Fibroblast of gingiva (primary cell): ENCODE measurements around the gene GKN1.
A peak's percentile ranks its signal among the peaks of the same experiment; 100 is the strongest.

Experiments used
- DNase-seq: peaks from one replicate; pipeline ENCODE4 v3.0.0-alpha.2; 2011; ENCODE audit warnings: low read depth

Gene GKN1

DNA sequence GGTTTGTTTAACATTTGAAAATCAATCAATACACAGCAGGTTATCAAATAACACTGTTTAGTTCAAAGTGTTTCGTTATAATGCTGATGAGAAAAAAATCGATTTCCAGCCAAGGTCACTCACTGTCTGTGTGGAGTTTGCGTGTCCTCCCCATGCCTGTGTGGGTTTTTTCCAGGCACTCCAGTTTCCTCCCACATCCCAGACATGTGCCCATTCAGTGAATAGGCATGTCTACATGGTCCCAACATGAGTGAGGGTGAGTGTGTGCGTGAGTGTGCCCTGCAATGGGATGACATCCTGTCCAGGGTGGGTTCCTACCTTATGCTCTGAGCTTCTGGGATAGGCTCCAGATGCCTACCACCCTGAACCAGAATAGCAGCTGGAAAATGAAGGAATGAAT, 13.1 kb upstream of the GKN1 start:
- no peak for DNase-seq

DNA sequence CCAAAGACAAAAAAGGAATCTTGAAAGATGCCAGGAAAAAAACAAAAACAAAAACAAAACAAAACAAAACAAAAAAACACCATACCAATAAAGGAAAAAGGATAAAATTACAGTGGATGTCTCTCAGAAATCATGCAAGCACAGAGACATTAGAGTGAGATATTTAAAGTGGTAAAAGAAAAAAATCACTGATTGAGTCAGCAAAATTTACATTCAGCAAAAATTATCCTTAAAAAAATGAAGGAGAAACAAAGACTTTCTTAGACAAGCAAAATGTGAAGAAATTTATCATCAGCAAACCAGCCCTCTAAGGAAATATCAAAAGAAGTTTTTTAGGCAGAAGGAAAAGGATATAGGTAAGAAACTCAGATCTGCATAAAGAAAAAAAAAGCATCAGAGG, 10.2 kb upstream of the GKN1 start:
- no peak for DNase-seq

DNA sequence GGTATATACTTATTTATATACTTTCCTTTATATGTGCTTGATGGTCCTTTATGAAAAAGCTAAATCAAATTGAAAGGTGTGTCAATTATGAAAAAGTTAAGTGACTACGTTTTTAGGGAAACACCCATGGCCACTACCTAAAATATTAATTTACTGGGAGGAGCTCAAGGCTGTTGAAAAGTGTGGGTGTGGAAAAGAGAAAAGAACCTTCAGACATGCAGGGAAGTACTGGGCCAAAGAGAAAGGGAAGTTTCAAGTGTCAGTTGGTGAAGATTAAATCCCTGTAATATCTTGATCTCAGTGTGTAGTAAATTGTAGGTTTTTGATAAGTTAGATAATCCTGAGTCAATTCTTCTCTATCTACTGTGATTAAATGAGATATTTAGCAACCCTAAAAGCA, 6.2 kb upstream of the GKN1 start:
- DNase-seq = no peak

DNA sequence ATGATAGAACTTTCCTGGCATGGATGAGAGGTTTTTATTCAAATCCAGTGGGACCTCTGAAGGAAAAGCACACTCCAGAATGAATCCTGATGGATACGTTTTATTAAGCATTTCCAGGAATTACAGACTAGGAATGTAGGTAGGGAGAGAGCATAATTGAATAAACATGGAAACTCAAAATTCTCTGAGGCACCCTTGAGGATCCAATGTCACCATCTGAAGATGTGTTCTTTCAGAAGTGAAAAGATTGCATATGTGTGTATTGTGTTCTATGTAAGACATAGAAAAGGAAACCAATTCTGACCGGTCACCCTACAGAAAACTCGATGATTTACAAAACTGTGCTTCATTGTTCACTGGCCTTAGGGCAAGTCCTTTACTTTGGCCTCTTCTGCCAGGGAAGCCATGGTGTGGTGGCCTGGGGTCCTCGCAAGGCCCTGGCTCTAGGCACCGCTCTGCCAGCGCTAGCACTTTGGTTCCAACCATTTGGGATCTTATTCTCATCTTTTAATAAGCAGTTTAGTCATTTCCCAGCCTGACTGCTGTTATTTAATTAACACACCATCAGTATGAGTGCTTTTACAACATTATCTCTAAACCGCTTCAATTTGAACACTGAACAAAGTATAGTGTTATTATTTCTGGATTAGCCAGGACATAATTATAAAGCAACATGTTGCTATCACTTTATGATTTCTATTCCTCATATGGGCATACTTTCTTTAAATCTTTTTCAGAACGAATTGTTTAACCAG, 4.5 kb upstream of the GKN1 start:
- DNase-seq = no peak

DNA sequence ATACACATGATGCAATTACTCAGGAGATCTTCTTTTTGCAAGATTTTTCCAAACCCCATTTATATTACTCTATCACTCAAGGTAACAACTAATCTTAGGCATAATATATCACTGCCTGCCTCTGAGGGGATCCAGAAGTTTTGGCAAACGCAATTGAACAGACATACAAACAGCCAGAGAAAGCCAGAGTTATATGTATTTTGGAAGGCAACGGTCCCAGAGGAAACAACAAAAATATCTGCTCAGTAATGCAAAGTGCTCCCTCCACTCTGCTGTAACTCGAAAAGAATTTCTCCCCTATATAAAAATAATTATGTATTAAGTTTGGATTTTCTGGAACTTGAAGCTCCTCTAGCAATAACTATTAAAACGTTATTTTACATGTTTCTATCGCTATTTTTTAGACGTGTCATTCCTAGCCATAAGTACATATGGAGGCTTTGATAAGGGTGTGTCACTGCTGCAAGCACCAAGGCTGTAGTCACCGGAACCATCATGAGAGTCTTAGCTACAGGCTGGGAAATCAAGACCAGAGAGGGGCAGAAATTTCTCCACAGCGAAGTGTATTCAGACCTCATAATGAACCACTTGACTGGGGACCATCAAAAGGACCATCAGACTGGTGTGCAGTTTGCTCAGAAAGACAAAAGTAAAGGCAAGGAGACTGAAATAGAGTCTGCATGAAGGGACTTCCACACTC, 3.7 kb upstream of the GKN1 start:
- no peak for DNase-seq

DNA sequence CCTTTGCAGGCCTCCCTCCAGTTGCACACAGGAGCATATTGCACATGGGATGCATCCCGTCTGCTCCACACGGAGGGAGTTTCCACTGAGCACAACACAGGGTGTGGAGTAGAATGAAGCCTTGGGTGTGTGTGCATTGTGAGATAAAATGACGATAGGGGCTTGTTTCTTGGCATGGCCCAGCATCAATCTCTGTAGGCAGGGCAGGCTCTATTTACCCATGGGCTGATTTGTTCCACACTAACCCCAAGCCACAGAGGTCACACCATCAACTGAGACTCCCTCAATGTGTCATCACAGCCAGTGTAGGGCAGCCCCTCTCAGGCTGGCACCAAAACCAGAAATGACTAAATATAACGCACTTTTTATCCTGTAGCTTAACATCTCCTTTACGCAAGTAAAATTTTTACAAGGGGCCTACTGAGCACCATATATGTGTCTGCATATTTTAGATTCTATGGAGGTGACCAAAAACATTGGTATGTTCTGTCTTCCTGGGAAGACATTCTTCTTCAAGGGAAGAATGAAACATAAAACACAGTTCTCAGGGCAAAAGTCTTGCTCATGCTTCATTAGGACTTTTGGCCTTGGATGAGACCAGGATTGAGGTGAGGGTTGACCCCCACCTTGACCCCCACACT, 2.7 kb upstream of the GKN1 start:
- peak; percentile 81 for DNase-seq

DNA sequence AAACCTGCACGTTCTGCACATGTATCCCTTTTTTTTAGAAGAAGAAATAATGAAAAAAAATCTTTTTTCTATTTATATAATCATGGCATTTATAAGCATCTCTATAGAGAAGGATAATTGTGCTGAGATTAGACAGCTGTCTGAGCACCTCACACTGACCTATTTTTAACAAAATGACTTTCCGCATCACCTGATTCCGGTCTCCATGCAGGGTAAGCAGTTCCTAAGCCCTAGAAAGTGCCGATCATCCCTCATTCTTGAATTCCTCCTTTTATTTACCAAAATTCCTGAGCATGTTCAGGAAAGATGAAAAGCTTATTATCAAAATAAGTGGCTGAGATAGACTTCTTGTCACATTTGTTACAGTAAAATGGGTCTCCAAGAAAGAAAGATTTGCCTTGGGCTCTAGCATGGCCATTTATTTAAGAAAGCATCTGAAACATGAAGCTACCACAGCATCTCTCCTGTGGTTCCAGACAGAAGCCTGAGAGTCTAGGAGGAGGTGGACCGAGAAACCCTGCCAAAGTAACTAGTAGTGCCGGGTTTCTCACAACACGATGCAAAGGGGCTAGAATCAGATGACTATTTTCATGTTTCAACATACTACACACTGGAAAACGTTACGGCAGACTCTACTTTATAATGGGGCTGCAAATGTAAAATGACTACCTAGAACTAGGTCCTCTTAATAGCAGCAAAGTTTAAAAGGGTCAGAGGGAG, 670 bp downstream of the GKN1 start:
- no peak for DNase-seq

DNA sequence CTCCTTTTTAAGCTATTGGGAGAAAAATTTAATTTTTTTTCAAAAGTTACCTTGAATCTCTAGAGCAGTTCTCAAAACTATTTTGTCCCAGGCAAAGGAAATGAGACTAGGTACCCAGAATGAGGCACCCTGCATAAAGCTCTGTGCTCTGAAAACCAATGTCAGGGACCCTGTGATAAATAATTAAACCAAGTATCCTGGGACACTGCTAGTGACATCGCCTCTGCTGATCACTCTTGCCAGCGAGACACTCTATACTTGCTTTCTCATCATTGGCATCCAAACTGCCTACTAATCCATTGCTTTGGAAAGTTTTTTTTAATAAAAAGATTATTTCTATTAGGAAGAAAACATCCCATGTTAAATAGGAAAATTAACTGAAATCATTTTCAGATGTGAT, 1.4 kb downstream of the GKN1 start:
- no peak for DNase-seq

DNA sequence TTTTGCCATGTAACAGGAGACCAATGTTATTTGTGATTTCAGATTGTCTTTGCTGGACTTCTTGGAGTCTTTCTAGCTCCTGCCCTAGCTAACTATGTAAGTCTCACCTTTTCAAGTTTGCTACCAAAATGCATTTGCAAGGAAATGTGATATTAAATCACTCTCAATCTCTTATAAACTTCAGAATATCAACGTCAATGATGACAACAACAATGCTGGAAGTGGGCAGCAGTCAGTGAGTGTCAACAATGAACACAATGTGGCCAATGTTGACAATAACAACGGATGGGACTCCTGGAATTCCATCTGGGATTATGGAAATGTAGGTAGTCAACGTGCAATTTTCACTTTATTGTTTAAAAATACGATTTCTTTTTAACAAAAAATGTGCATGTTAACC, 3.0 kb downstream of the GKN1 start:
- no peak for DNase-seq

DNA sequence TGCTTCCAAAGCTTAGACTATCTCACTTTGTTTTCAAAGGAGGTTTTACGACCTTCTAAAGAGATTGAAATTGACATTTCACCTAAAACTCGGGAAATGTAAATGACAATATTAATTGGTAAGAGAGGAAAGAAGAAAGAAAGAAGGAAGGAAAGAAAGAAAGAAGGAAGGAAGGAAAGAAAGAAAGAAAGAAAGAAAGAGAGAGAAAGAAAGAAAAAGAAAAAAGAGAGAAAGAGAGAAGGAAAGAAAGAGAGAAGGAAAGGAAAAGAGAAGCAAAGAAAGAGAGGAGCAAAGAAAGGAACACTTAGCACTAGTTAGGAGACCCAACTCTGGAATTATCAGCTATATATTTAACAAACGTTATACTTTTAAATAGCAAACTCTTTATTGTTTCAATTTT, 3.7 kb downstream of the GKN1 start:
- no peak for DNase-seq

DNA sequence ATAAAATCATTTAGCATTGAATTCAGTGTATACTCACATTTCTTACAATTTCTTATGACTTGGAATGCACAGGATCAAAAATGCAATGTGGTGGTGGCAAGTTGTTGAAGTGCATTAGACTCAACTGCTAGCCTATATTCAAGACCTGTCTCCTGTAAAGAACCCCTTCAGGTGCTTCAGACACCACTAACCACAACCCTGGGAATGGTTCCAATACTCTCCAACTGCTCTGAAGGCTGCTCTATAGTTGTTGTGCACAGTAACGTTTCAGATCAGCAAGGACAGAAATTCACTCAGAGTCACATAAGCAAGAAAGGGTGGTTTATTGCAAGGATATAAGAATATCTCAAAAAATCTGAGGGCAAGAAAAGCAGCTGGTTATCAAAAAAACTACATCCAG, 6.5 kb downstream of the GKN1 start:
- DNase-seq = no peak

DNA sequence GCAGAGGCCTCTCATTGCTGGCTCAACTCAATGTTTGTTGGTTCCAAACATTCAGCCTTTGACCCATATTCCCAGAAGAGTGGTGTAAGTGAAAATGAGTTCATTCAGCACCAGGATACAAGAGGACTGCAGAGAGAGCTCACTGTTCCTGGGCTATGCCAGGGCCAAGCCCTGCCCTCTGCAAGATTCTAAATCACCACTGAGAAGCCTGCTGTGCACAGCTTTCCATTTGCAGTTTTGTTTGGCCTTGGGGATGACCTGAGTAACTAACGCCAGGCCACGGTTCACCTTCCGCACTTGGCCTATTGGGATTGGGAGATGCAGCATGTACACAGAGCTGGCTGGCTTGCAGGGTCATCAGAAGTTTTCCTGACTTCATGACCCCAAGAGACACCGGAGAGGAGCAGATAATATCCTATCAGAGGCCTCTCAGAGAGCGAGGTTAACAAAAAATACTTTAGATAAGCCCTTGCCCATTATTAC, 12.6 kb downstream of the GKN1 start:
- no peak for DNase-seq

DNA sequence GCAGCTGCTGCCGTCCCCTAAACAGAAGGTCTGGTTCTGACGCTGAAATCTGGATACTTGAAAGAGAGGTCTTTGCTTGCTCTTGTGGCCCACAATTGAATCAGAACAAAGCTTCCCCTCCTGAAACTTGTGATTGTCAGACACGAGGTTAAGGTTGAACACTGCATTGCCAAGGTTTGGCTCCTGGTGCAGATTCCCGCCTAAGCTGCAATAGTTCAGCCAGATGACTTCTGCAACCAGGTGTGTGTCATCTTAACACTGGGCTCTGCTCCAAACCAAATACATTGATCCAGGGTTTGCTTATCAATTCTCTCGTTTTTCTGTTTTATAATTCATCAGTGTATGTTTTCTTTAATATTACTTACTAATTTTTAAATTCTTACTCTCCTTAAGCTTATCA, 14.6 kb downstream of the GKN1 start:
- no peak for DNase-seq

DNA sequence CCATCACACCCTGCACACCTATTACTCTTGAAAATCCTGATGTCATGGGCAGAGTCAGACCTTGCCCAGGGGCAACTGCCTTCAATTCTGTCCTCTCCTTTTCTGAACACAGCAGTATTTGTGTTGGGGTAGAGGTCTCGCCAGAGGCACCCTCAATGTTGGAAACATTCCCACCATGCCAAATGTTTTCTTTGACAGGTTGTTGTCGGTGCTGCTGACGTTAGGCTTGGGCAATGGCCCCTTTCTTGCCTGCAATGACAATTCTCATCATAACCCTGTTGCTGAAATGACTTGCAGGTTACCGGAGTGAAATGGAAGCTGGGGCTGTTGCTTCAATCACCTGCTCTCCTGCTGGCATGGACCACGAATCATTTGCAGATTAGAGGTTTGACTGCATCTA, 17.9 kb downstream of the GKN1 start:
- no peak for DNase-seq

DNA sequence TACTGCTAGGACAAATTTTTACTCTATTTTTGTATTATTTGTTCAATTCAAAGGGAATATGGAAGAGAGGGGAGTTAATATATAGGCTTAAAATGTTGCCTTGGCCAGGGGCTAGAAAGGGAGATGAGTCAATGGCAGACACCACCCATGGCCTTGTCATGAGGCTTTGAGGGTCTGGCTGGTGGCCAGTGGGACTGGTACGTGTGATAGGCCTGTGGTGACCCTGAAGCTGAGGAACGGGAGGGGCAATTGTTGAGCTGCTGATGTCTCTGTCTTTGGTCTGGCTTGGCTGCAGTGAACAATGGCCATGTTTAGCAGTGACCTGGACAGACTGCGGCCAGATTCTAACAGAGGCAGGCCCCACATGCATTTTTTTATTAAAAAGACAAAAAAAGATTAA, 18.5 kb downstream of the GKN1 start:
- no peak for DNase-seq

DNA sequence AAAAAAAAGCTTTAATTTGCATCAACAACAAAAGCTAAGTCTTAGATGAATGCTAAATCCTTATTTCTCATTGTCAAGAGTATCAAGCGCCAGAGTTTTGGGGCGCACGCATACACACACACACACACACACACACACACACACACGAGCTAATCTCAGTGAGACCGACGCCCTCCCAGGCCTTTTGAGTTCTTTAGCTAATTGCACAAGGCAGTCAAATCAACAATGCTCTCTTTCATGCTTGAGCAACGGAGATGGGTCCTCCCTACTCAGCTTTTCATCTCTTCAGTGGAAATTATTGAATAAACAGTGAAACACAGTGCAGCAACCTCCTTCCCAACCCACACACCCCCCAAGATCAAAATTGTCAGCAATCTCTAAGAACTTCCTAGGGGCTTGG, 19.2 kb downstream of the GKN1 start:
- DNase-seq = no peak

DNA sequence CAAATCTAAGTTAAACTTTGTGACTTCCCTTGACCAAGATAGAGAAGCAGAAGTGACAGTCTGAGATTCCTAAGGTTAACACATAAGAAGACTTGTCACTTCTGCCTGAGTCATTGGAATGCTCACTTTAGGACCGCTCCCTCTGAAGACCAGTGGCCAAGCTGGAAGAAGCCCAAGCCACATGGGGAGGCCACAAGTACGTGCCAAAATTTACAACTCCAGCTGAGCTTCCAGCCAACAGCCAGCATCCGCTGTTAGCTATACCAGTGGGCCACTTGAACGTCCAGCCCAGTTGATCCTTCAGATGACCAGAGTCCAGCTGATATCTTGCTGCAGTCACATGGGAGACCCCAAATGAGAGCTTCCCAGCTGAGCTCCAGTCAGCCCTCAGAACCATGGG, 20.4 kb downstream of the GKN1 start:
- peak; percentile 76 for DNase-seq

DNA sequence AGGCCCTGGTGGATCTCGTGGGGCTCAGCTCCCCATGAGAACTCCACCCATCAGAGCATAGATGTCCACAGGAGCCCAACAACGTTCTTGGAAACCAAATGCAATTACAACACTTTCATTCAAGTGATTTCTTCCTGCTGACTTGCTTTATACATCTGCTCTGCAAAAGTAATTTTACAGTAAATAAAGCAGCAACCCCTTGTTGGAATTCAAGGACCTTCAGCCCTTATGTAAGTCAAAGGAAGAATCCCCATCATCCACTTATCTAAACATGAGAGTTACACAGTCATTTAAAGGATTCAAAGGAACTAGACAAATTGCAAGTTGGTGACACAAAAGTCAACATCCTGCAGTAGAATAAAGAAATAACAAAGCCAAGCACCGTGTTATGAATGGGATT, 21.5 kb downstream of the GKN1 start:
- DNase-seq = no peak

DNA sequence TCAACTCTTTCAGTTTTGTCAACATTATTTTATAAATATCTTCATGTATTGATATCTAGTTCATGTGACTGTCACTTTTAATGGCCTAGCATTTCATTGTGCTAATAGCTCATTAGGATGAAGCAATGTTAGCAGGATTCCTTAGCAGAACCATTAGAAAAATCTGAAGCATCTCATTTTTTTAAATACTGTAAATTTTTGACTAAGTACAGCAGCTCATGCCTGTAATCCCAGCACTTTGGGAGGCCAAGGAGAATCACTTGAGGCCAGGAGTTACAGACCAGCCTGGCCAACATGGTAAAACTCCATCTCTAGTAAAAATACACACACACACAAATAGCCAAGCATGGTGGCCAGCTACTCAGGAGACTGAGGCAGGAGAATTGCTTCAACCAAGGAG, 23.0 kb downstream of the GKN1 start:
- DNase-seq = no peak

DNA sequence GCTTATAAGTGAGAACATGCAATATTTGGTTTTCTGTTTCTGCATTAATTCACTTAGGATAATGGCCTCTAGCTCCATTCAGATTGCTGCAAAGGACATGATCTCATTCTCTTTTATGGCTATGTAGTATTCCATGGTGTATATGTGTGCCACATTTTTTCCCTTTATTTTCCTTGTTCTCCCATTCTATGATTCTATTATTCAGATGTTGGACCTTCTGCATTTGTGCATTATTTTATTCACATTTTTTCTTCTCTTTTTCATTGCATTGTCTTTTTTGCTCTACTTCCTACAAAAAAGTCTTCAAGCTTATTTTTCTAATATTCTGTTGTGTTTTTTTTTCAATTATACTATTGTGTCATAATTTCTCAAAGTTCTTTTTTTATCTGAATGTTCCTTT, 27.4 kb downstream of the GKN1 start:
- no peak for DNase-seq

DNA sequence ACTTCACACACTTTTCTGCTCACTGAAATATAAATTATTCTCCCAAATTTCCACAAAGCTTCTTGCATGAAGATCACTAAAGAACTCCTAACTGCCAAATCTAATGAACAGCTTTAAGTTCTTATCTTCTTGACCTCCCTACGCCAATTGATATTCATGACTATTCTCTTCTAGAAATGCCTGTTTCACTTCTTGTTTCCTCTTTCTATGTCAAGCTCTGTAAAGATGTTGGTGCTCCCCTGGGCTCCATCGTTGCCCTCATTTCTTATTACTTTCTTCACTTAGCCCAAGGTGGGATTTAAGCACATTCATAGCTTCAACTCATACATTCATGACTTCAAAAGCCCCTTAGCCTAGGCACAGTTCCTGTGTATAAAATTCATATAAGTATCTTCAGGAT, 29.3 kb downstream of the GKN1 start:
- DNase-seq = no peak

DNA sequence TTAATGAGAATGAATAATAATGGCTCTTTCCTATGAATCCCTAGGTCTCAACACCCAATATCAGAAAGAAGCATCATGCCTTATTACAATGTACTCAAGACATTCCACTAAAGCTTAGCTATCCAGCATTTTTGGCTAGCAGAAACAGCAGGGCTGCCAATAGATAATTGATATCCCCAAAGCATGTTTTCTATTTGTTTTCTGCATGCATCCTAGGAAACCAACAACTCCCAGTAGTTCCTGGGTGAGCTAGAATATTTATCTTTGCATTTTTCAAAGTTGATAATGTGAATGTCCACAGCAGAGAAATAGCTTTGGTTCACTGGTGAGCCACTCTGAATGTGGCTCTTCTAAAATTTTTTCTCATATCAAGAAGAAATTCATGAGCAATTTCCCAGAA, 32.7 kb downstream of the GKN1 start:
- DNase-seq = peak; percentile 58

DNA sequence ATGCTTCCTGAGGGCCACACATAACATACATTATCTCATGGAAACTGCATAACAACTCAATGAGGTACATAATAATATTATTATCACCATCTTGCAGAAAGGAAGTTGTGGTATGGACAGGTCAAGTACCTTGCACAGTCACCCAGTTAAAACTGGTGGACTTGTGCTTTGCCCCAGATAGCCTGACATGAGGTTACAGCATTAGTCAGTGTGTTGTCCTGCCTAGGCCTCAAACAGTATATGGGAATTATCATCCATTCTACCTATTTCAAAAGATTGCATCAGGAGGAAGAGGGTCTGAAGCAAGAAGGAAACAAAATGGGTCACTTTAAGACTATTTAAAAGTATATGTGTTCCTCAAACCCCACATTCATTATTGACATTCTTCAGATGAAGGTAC, 33.2 kb downstream of the GKN1 start:
- no peak for DNase-seq
